KOPT-K1 (cell line): Measurements from ENCODE around the gene ZSCAN1.
"Not testable (repeated sequence)": the region's sequence is repeated elsewhere in the genome, so short reads cannot be mapped to it uniquely, and the experiment has no call there.

Source experiments
- H3K27ac ChIP-seq: fragments of 200-600 bp; sonication (generic); 2 replicates; pipeline ENCODE4 v1.5.1; 2016; ENCODE audit warnings: antibody characterized with exemption, mild to moderate bottlenecking, low read depth, low read length; ENCODE audit not compliant: poor library complexity, severe bottlenecking
- H3K36me3 ChIP-seq: fragments of 200-600 bp; sonication (generic); 2 replicates; pipeline ENCODE4 v1.5.1; 2017; ENCODE audit warnings: antibody characterized with exemption, mild to moderate bottlenecking, low read length, moderate library complexity; ENCODE audit not compliant: insufficient read depth
- H3K9me3 ChIP-seq: fragments of 200-600 bp; sonication (generic); 2 replicates; pipeline ENCODE4 v1.5.1; 2017; ENCODE audit warnings: antibody characterized with exemption, low read length, mild to moderate bottlenecking; ENCODE audit not compliant: insufficient read depth, poor library complexity, severe bottlenecking

The ZSCAN1 gene, protein sequence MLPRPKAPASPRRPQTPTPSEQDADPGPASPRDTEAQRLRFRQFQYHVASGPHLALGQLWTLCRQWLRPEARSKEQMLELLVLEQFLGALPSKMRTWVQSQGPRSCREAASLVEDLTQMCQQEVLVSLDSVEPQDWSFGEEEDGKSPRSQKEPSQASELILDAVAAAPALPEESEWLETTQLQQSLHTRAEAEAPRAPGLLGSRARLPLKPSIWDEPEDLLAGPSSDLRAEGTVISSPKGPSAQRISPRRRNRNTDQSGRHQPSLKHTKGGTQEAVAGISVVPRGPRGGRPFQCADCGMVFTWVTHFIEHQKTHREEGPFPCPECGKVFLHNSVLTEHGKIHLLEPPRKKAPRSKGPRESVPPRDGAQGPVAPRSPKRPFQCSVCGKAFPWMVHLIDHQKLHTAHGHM

GRCh38 chr19:58033741-58034476, at the start of gene ZSCAN1:
Gene ZSCAN1 (plus strand): TSS chr19:58034025. CDS start chr19:58037837, 3,812 bp downstream.
- Histone ChIP-seq H3K36me3 (no peaks in the 10 kb centered on the region), H3K9me3 (peaks cover 57% of the 10 kb centered on the region), H3K27ac (no peak within 1 kb of the TSS)

DNA sequence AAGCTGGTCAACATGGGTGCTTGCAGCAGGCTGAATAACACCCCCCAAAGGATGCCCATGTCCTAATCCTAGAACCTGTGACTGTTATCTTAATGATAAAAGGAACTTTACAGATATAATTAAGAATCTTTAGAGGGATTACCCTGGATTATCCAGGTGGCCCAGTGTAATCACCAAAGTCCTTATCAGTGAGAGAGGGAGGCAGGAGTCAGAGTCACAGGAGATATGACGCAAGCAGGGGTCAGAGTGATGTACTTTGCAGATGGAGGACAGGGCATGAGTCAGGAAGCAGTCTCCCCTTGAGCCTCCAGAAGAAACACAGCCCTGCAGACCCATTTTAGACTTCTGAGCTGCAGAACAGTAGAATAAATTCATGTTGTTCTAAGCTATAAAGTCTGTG, 41.0 kb upstream of the ZSCAN1 start:
- Histone ChIP-seq H3K36me3 (peaks cover 87% of the 10 kb centered on the region), H3K9me3 (peaks cover 98% of the 10 kb centered on the region), H3K27ac (no peak overlapping the region)

- peaks cover 84% of the 10 kb centered on the region for H3K9me3 ChIP-seq
- H3K36me3 ChIP-seq = peaks cover 78% of the 10 kb centered on the region
- no peak overlapping the region for H3K27ac ChIP-seq
Measured at GRCh38 chr19:58000677-58001076, 33.1 kb upstream of the ZSCAN1 start.

GRCh38 chr19:58001895-58002369, 31.9 kb upstream of the ZSCAN1 start:
- Histone ChIP-seq H3K9me3 (peaks cover 80% of the 10 kb centered on the region), H3K27ac (peak overlapping the region; percentile 77), H3K36me3 (peaks cover 76% of the 10 kb centered on the region)

- H3K36me3 ChIP-seq = peaks cover 76% of the 10 kb centered on the region
- peak within 1 kb of the TSS; percentile 77 for H3K27ac ChIP-seq
- H3K9me3 ChIP-seq = peaks cover 79% of the 10 kb centered on the region
Measured at GRCh38 chr19:58002384-58003173, 31.2 kb upstream of the ZSCAN1 start, which contains the start of gene ZNF606. Gene ZNF606 (minus strand): TSS chr19:58002820. CDS start chr19:58001319, 1,501 bp downstream.

DNA sequence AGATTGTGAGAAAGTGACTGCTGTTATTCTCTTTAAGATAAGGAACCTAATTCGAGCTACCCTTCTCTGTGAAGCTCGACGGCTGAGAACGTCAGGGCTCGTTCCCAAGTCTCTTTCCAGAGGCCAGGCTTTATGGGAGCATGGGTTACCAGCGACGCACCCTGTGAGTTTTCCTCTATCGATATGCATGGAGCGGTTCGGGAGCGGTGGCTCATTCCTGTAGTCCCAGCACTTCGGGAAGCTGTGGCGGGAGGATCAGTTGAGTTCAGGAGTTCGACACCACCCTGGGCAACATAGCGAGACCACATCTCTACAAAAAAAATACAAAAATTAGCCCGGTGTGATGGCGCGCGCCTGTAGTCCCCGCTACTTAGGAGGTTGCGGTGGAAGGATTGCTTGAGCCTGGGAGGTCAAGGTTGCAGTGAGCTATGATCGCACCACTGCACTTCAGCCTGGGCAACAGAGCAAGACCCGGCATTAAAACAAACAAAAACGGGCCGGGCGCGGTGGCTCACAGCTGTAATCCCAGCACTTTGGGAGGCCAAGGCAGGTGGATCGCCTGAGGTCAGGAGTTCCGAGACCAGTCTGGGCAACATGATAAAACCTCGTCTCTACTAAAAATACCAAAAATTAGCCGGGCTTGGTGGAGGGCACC, 30.5 kb upstream of the ZSCAN1 start:
- Histone ChIP-seq H3K27ac (peak overlapping the region; percentile 77), H3K36me3 (peaks cover 70% of the 10 kb centered on the region), H3K9me3 (peaks cover 73% of the 10 kb centered on the region)

DNA sequence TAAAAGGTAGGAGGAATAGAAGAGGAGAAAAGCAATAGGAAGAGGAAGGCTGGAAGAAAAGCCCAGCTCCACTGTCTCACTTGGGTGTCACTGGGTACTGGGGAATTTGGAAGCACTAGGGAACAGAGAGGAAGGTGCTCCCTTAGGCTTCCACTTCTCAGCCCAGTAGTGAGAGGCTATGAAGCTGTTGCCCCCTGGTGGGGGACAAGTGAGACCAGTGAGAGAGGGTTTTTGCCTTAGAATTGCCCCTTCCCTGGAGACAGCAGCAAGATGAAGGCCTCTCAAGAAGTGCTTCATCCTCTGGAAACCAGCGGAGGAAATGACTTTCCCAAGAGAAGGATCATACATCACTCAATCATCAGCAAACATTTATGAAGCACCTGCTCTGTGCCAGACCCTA, 26.5 kb upstream of the ZSCAN1 start:
- Histone ChIP-seq H3K9me3 (peaks cover 53% of the 10 kb centered on the region), H3K36me3 (peaks cover 40% of the 10 kb centered on the region), H3K27ac (no peak overlapping the region)

DNA sequence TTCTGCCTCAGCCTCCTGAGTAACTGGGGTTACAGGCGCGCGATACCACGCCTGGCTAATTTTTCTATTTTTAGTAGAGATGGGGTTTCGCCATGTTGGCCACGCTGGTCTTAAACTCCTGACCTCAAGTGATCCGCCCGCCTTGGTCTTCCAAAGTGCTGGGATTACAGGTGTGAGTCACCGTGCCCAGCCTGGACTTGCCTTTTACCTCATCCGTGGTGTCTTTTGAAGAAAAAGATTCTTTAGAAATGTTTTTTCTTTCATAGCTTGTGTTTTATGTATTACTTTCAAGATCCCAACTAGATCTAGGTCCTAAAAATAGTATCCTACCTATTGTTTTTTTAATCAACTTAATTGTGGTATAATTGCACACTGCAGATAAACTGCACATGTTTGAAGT, 24.9 kb upstream of the ZSCAN1 start:
- H3K27ac ChIP-seq = not testable (repeated sequence)
- H3K36me3 ChIP-seq = peaks cover 37% of the 10 kb centered on the region
- peaks cover 56% of the 10 kb centered on the region for H3K9me3 ChIP-seq

GRCh38 chr19:58009301-58009665, 24.5 kb upstream of the ZSCAN1 start:
- Histone ChIP-seq H3K9me3 (peaks cover 52% of the 10 kb centered on the region), H3K27ac (peak overlapping the region; percentile 62), H3K36me3 (peaks cover 32% of the 10 kb centered on the region)

DNA sequence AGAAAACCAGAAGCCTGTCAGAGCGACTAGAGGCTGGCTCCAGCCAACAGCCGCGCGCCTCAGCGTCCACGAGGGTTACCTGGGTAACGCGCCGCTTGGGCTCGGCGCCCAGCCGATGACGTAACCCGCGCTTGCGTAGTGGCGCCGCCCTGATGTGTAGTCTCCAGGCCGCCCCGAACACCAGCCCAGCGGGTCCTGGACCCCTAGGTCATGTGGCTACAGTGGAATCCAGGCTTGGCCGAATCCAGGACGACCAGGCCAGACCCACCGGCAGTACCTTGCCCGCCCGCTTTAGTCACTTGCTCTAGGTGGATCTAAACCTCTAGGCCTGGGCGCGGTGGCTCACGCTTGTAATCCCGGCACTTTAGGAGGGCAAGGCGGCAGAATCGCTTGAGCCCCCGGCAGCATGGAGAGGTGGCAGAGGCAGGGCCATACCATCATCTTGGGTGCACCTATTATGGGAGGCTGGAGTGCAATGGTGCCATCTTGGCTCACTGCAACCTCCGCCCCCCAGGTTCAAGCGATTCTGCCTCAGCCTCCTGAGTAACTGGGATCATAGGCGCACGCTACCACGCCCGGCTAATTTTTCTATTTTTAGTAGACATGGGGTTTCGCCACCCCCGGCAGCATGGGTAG, 24.0 kb upstream of the ZSCAN1 start:
- Histone ChIP-seq H3K36me3 (peaks cover 27% of the 10 kb centered on the region), H3K9me3 (peaks cover 47% of the 10 kb centered on the region), H3K27ac (peak overlapping the region; percentile 62)

GRCh38 chr19:58010507-58010906, 23.3 kb upstream of the ZSCAN1 start:
- peaks cover 20% of the 10 kb centered on the region for H3K36me3 ChIP-seq
- peaks cover 40% of the 10 kb centered on the region for H3K9me3 ChIP-seq
- H3K27ac ChIP-seq = no peak overlapping the region

DNA sequence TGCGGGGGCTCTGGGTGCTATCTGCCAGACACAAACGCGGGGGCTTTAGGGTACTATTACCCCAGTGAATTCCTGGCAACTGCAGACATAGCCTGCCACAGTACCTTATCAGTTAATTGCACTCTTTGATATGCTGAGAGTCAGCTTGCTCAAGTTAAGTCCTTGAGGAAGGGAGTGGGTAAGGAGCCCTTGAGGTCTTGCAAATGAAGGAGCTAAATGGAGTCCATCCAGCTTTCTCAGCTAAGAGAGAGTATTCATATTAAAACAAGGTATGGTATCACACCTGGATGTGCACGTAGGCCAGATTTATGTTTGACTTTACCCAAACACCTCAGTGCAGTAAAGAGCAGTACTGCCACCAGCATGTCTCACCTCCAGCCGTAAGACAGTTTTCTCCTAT, 19.7 kb upstream of the ZSCAN1 start:
- H3K9me3 ChIP-seq = peaks cover 22% of the 10 kb centered on the region
- H3K36me3 ChIP-seq = no peaks in the 10 kb centered on the region
- H3K27ac ChIP-seq = no peak overlapping the region

GRCh38 chr19:58020129-58020528, 13.7 kb upstream of the ZSCAN1 start:
- Histone ChIP-seq H3K9me3 (peaks cover 38% of the 10 kb centered on the region), H3K36me3 (no peaks in the 10 kb centered on the region), H3K27ac (no peak overlapping the region)
